NCI-H1694 treated with DMSO at 0.1 percent for 48 hours (cell line): ENCODE results near the gene TPCN2.

Source experiments
- DNase-seq: peaks from one replicate; lab custom pipeline; 2025; lab: John Stamatoyannopoulos, UW

Gene TPCN2

GRCh38 chr11:69095300-69095699, 46.6 kb downstream of the TPCN2 start:
- DNase-seq: no peak

DNA sequence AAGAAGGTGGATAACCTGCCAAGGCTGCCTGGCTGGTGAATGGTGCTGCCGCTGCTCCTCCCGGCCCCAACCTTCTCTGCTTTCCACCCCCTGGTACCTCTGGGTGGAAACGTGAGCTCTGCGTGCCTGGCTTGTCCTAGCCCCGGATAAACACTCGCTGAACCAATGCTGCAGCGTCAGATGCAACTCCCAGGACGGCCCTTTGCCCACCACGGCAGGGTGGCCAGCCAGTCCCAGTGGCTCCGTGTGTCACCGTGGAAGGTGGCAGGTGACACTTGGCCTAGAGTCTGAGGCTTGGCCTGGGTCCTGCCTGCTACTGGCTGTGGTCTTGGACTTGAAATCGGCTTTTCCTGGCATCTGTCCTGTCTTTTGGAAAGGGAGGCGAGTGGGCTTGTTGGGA, 47.7 kb downstream of the TPCN2 start:
- no peak for DNase-seq

DNA sequence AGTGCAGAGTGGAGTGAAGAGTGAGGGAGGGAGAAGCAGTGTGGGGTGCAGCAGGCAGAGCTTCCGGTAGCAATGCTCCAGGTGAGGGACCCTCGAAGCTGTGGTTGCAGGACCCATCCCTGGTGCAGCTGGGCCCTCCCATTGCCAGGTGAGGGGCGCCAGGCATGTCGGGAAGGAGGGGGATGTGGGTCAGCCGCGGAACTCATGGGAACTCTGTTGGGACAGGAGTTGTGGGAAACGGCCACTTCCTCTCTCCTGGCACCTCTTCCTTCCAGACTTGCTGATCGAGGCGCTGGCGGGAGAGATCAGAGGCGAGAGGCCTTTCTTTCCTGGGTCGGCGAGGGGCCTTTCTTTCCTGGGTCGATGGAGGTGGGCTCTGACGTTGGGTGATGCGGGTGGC, 48.5 kb downstream of the TPCN2 start:
- no peak for DNase-seq

DNA sequence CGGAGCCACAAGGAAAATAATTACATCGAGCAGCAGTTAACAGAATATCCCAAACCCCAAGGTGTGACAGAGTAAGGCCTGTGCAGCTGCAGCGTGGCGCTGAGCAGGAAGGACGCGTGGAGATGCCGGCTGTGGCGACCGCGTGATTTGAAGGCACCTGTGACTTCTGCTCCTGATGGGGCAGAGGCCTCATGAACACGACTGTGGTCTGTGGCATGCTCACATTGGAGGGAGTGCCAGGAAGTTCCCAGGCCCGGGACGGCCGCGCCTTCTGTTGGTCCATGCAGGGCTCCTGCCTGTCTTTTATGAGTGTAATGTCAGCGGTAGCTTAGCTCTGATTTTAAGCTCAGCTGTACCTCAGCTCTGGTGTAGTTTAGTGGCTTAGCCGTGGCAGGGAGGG, 50.4 kb downstream of the TPCN2 start:
- DNase-seq: no peak

- DNase-seq: no peak
Measured at GRCh38 chr11:69100454-69101114, 51.9 kb downstream of the TPCN2 start.

DNA sequence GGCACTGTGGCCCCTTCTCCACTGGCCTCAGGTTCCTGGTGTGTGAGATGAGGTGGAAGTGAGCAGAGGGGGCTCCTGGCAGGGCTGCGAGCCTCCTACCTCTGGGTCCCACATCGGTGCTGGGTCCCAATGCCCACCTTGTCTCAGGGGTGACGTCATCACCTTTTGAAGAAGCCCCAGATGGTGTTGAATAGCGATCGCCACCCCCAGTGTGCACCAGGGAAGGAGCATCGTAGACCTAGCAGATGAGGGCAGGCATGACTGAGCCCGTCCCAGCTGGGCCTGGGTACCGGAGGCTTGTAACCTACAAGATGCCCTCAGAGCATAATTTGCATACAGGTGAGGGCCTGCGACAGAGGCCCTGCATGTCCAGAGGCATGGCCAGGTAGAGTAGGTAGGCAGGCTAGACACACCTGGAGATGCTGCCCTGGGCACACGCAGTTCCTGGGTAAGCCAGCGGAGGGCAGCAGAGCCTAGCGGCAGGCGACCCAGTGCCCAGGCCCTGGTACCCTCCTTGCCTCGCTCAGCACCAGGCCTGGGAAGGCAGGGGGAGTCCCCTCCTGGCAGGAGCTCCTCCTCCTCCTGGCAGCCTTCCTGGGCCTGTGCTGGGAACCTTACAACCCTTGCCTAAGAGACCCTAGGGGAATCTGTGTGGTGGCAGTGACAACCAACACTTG, 52.5 kb downstream of the TPCN2 start:
- DNase-seq: peak; percentile 33

DNA sequence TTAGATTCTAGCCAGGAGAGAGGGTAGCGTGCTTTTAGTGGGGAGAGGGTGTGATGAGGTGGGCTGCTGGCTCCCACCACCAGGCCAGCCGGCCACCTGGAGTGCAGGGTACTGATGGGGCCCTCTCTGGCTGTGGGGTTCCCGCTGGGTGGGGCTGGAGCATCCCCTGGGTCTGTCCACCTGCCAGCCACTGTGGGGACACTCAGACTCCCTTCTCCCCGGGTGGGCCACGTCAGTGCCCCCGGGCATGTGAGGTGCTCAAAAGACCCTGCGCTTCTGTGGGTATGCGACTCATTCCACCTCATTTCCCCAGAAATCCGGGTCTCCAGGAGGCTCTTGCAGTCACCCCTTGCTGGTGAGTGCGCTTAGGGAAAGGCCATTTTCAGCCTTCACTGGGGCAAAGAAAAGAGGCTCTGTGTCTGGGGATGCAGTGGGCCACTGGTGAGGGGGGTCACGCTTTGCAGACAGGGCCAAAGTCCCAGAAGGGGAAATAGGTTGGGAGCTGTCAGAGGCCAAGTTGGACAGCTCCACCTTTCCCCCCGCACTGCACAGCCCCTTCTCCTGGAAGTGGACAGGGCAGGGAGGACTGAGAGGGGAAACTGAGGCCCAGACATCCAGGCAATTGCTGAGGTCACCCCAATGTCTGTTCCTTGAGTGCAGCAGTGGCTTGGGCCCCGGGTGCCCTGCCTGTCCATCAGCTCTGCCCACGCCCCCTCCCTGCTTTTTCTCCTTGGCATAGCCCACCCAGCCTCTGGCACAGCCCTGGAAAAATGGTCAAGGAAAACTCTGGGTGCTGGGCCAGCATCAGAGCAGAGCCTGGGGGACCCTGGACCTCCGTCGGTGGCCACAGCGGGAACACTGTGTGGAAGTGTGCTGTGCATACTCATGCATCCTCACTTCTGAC, 53.3 kb downstream of the TPCN2 start:
- DNase-seq: no peak

- DNase-seq: no peak
Measured at GRCh38 chr11:69102732-69103615, 54.2 kb downstream of the TPCN2 start.

GRCh38 chr11:69104212-69104855, 55.6 kb downstream of the TPCN2 start:
- no peak for DNase-seq

GRCh38 chr11:69104856-69105395, 56.2 kb downstream of the TPCN2 start:
- DNase-seq: no peak

DNA sequence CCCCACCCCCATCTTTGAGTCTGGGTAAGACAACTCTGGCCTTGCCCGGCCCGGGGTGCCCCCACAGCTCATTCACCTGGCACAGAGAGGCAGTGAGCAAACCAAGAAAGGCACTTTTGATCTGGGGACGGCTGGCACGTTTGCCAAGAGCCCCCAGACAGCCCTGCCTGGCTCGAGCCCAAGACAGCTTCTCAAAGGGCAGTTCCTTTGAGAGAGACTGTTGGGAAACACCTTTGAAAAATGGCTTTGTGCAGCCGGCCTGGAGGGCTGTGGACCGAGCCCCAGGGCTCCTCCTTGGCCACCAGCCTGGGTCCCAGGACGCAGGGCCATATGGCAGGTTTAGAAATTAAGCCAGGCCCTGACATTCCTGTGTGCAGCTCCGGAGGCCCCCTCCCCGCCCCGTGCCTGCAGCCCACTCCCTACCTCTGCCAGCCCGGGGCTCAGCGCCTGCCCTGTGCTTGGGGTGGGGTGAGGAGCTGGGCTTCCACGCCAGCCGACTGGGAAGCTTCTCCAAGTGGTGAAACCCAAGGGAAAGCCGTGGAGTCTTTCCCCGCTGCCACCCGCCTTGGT, 56.8 kb downstream of the TPCN2 start:
- DNase-seq: no peak

DNA sequence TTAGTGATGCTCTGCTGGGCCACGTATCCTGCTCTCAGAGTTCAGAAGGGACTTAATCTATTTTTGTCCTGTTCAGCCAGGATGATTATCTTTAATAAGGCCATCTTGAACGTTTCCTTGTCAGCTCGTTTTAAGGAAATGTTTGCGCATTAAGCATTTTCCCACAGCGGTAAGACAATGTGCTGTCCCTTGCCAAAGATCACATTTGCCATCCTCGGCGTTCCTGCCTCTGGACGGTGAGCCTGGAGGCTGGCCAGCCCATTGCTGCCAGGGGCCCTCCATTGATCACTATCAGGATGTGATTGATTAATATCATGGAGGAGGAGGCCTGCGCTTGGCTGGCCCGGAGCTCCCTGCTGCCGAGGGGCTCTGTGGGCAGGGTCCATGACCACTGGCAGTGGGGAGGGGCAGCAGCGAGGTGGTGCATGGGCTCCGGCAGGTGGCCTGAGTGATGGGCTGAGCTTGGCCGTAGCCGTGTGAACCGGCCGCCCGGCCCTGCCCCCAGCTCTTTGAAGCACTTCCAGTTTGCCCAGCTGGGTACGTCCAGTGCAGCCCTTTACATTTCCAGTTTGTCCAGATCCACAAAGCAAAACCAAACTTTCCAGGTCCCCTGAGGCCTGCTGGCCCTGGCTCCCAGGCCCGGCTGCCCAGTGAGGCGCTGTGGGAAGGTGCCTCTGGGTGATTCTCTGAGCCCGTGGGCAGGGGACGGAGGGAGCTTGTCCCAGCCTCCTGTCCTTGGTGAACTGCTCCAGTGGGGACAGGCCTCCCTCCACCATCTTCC, 57.5 kb downstream of the TPCN2 start:
- no peak for DNase-seq

DNA sequence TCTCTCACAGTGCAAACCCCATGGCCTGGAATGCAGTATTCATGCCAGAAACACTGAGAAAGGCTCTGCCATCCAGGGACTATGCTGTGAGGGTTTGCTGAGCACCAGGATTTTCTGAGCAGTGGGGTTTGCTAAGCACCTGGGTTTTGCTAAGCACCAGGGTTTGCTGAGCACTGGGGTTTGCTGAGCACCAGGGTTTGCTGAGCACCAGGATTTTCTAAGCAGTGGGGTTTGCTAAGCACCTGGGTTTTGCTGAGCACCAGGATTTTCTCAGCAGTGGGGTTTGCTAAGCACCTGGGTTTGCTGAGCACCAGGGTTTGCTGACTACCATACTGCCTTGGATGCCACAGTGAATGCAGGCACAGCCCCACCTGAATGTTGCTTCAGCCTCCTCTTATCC, 58.7 kb downstream of the TPCN2 start:
- no peak for DNase-seq

DNA sequence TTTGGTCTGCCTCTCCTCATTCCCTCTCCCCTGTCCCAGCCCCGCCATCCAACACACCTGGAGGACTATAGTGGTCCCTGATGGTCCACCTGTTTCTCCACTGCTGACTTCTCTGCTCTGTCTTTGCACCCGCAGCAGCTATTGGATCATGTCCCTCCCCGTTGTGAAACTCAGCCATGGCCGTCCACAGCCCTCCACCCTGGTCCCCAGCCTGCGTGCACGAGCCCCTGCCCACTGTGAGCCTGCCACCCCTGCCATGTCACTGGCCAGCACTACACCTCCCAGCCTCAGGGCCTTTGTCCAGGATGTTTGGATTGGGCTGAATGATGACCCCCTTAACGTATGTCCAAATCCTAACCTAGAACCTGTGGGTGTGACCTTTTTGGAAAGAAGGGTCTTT, 59.3 kb downstream of the TPCN2 start:
- DNase-seq: no peak

DNA sequence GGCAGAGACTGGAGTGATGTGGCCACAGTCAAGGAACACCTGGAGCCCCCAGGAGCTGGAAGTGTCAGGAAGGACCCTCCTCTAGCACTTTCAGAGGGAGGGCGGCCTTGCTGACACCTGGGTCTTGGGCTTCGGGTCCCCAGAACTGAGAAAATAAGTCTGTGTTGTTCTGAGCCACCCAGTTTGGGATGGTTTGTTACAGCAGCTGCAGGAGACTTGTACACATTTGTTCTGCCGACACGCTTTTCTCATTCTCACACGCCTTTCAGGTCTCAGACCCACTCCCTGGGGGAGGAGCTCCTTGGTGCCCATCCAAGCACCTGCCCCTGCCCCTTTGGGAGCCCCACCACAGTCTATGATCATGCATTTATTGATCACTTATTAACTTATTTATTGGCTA, 59.8 kb downstream of the TPCN2 start:
- no peak for DNase-seq

- no peak for DNase-seq
Measured at GRCh38 chr11:69109101-69109500, 60.4 kb downstream of the TPCN2 start.

DNA sequence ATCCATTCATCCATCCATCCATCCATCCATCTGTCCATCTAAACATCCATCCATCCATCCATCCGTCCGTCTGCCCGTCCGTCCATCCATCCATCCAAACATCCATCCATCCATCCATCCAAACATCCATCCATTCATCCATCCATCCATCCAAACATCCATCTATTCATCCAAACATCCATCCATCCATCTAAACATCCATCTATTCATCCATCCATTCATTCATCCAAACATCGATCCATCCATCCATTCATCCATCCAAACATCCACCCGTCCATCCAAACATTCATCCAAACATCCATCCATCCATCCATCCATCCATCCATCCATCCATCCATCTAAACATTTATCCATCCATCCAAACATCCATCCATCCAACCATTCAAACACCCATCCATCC, 61.7 kb downstream of the TPCN2 start:
- no peak for DNase-seq

DNA sequence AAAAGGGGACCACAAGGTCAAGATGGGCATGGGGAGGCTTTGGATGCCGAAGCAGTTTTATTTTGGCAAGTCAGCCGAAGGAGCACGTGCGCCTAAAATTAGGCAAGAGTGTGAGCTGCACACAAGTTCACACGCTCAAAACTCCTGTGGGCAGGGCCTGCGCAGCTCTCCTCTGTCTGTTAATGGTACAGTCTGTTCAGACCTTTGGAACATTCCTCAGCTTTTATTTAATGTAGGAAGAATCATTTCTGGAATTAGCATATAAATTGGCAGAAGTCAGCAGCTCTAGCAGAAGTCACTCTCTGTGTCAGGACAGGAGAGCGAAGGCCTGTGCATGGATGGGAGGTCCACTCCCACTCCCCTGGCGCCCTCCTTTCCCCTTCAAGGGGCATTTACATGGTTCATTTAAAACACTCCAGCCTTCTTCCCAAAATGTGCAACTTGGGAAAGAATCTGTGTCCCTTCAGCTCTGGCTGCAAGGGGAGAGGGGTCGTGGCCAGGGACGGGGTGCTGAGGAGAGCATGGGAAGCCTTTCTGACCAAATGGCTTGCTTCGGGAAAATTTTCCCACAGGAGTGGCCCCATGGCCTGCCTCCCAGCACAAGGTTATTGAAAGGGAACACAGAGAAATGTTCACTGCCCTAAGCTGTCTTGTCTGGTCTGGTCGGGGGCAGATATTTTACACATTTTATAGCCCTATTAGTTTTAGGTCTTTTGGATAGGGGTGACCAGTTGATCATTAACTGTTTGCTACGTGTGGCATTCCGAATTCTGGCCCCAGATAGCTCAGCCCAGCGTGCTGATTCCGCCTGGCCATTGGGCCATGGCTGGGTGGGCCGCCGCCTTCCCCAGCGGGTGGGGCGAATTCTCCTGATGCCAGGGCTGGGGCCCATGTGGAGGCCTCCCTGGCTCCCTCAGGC, 63.2 kb downstream of the TPCN2 start:
- no peak for DNase-seq

GRCh38 chr11:69113226-69113625, 64.5 kb downstream of the TPCN2 start:
- DNase-seq: no peak
